Esophagus squamous epithelium (tissue), 4 donors: ENCODE data around the gene ARHGAP45.

Source experiments
- POLR2A ChIP-seq, 4 donors: fragments of 450-650 bp; IDR thresholded peaks; one replicate each; pipeline ENCODE4 v1.6.1; 2017; ENCODE audit warnings: antibody characterized with exemption in 4 of 4, mild to moderate bottlenecking in 4 of 4, moderate library complexity in 3 of 4
- TF ChIP-seq, protein P1 (sequence below), 6 experiments: fragments of 450-650 bp in 4 of 6; fragments of 200-600 bp in 2 of 6; sonication (generic) in 2 of 6; IDR thresholded peaks; one replicate each; pipeline ENCODE4 v1.5.1; 2016 to 2019; ENCODE audit warnings: antibody characterized with exemption in 6 of 6, mild to moderate bottlenecking in 4 of 6, moderate library complexity in 4 of 6

DNA sequence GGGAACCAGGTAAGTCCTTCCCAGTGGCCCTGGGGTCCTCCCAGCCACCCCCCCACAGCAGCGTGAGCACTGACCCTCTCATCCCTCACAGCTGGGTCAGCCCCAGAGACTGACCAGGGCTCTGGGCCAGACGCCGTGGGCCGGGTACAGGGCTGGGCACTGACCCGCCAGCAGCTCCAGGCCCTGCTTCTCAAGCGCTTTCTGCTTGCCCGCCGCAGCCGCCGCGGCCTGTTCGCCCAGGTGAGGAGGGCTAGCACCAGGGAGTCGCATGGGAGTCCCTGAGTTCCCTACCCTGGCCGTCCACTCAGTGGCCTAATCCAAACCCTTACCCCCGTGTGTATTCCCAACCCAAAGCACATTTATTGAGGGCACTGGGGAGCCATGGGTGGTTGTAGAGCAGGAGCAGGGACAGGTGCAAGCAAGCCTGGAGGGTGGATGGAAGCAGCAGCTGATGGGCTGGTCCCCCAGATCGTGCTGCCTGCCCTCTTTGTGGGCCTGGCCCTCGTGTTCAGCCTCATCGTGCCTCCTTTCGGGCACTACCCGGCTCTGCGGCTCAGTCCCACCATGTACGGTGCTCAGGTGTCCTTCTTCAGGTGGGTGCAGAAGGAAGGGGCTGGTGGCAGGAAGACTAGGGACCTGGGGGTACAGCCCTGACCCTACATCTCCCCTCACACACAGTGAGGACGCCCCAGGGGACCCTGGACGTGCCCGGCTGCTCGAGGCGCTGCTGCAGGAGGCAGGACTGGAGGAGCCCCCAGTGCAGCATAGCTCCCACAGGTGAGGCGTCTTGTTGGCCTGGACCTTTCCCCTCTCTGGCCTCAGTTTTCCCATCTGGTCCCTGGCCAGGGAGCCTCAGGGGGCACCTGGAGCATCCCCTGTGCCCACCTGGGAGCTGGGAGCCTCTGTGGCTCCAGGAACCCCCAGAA lies 12.6 kb upstream of the ARHGAP45 start:
- TF ChIP-seq, protein P1, sequence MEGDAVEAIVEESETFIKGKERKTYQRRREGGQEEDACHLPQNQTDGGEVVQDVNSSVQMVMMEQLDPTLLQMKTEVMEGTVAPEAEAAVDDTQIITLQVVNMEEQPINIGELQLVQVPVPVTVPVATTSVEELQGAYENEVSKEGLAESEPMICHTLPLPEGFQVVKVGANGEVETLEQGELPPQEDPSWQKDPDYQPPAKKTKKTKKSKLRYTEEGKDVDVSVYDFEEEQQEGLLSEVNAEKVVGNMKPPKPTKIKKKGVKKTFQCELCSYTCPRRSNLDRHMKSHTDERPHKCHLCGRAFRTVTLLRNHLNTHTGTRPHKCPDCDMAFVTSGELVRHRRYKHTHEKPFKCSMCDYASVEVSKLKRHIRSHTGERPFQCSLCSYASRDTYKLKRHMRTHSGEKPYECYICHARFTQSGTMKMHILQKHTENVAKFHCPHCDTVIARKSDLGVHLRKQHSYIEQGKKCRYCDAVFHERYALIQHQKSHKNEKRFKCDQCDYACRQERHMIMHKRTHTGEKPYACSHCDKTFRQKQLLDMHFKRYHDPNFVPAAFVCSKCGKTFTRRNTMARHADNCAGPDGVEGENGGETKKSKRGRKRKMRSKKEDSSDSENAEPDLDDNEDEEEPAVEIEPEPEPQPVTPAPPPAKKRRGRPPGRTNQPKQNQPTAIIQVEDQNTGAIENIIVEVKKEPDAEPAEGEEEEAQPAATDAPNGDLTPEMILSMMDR (IDR thresholded peaks at IDR 0.05), result no peak
- no peak for TF ChIP-seq POLR2A (IDR thresholded peaks at IDR 0.05)
